GM18520 (cell line): ENCODE measurements around the gene THAP7.

ENCODE experiments used
- ATAC-seq: cut with Tn5 transposase; IDR thresholded peaks from one replicate; pipeline ENCODE4 v1.9.1; 2021; ENCODE audit not compliant: unreplicated experiment

THAP7 gene

GRCh38 chr22:21031545-21032036 lies 29.7 kb upstream of the THAP7 start:
- ATAC-seq = no peak

GRCh38 chr22:21030621-21031544 lies 29.0 kb upstream of the THAP7 start:
- no peak for ATAC-seq

GRCh38 chr22:21030032-21030431 lies 28.1 kb upstream of the THAP7 start:
- ATAC-seq = no peak

GRCh38 chr22:21029486-21030025 lies 27.6 kb upstream of the THAP7 start:
- no peak for ATAC-seq

- no peak for ATAC-seq
Observed at GRCh38 chr22:21028277-21029251, 26.6 kb upstream of the THAP7 start.

GRCh38 chr22:21026783-21027692 lies 25.1 kb upstream of the THAP7 start:
- no peak for ATAC-seq

GRCh38 chr22:21025763-21026755 lies 24.1 kb upstream of the THAP7 start:
- ATAC-seq = no peak

- no peak for ATAC-seq
Observed at GRCh38 chr22:21025266-21025665, 23.3 kb upstream of the THAP7 start.

- no peak for ATAC-seq
Observed at GRCh38 chr22:21022955-21023614, 21.2 kb upstream of the THAP7 start.

GRCh38 chr22:21022507-21022906 lies 20.6 kb upstream of the THAP7 start:
- no peak for ATAC-seq

GRCh38 chr22:21020802-21021429 lies 19.0 kb upstream of the THAP7 start:
- no peak for ATAC-seq

GRCh38 chr22:21018314-21018713 lies 16.4 kb upstream of the THAP7 start:
- ATAC-seq = no peak

- ATAC-seq = no peak
Observed at GRCh38 chr22:21016644-21017420, 14.9 kb upstream of the THAP7 start.

GRCh38 chr22:21015466-21016006 lies 13.6 kb upstream of the THAP7 start:
- no peak for ATAC-seq

- ATAC-seq = no peak
Observed at GRCh38 chr22:21014726-21015465, 13.0 kb upstream of the THAP7 start, which contains the start of gene P2RX6. TSS of gene P2RX6 (plus strand) at chr22:21015165. CDS start at chr22:21015175, 10 bp downstream.

GRCh38 chr22:21014202-21014725 lies 12.3 kb upstream of the THAP7 start:
- ATAC-seq = peak; percentile 80
